ENCODE measurements around the gene CHMP4A.

GRCh38 chr14:24261969-24262327, 48.7 kb upstream of the CHMP4A start:
- TF ChIP-seq CTCF (IDR thresholded peaks at IDR 0.05): no peak
- no peak for TF ChIP-seq EZH2 (IDR thresholded peaks at IDR 0.05; ENCODE audit: borderline replicate concordance, insufficient read depth, low read depth, low read length, poor library complexity, severe bottlenecking)

Data from B cell (primary cell).